HG03439 (cell line): ENCODE results near the gene ZNF107.
"Not testable (repeated sequence)": the region's sequence is repeated elsewhere in the genome, so short reads cannot be mapped to it uniquely, and the experiment has no call there.

Source experiments
- ATAC-seq: cut with Tn5 transposase; IDR thresholded peaks from one replicate; pipeline ENCODE4 v1.9.1; 2021; ENCODE audit warnings: mild to moderate bottlenecking, moderate library complexity; ENCODE audit not compliant: unreplicated experiment

ZNF107 gene

DNA sequence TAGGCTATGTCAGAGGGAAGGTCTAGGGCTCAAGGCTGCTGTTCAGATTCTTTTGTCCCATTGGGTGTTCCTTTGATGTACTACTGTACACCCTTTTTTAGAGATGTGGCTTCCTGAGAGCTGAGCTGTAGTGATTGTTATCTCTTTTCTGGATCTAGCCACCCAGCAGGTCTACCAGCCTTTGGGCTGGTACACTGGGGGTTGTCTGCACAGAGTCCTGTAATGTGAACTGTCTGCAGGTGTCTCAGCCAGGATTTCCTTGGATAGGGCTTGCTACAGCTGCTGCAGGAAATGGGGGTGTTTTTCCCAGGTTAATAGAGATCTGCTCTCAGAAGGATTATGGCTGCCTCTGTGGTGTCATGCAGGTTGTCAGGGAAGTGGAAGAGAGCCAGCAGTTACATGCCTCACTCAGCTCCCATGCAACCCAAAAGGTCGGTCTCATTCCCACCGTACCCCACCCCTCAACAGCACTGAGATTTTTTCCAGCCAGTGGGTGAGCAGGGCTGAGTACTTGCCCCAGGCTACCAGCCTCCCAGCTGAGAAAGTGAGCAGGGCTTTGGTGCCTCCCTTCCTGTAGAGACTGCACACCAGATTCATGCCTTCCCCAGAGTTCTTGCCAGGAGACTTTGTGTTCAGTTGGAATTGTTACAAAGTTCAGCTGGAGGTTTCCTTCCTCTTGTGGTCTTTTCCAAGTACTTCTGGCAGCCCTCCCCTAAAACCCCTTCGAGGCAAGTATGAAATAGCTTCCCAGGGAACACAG, 63.3 kb downstream of the ZNF107 start:
- ATAC-seq, result no peak

DNA sequence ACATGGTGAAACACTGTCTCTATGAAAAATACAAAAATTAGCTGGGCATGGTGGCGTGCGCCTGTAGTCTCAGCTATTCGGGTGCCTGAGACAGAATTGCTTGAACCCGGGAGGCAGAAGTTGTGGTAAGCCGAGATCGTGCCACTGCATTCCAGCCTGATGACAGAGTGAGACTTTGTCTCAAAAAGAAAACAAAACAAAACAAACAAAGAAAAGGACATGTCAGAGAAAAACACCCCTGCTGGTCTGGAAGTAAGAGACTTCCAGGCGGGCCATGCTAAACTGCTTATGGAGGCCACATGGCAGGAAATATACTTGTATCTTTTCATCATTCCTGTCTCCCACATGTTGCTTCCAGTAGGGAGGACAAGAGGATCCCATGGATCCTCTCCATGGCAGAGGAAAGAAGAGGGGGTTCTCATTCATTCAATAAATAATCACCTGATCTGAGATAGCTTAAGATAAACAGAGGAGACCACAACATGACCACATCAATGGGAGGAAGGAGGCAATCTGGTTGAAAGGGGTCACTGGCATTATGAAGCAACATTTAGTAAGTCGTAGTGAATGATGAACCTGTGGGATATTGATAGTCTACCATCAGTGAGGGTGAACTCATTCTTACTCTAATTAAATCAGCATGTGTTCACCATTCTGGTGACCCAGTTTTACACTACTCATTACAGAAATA, 67.8 kb downstream of the ZNF107 start:
- no peak for ATAC-seq

- no peak for ATAC-seq
Observed at GRCh38 chr7:64736575-64736974, 70.6 kb downstream of the ZNF107 start.

DNA sequence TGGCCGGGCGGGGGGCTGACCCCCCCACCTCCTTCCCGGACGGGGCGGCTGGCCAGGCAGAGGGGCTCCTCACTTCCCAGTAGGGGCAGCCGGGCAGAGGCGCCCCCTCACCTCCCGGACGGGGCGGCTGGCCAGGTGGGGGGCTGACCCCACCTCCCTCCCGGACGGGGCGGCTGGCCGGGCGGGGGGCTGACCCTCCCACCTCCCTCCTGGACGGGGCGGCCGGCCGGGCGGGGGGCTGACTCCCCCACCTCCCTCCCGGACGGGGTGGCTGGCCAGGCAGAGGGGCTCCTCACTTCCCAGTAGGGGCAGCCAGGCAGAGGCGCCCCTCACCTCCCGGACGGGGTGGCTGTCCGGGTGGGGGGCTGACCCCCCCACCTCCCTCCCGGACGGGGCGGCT, 72.5 kb downstream of the ZNF107 start:
- not testable (repeated sequence) for ATAC-seq

GRCh38 chr7:64738953-64739352, 73.0 kb downstream of the ZNF107 start:
- not testable (repeated sequence) for ATAC-seq

GRCh38 chr7:64744680-64745079, 78.7 kb downstream of the ZNF107 start:
- ATAC-seq, result no peak

- no peak for ATAC-seq
Observed at GRCh38 chr7:64747802-64748201, 81.9 kb downstream of the ZNF107 start.

DNA sequence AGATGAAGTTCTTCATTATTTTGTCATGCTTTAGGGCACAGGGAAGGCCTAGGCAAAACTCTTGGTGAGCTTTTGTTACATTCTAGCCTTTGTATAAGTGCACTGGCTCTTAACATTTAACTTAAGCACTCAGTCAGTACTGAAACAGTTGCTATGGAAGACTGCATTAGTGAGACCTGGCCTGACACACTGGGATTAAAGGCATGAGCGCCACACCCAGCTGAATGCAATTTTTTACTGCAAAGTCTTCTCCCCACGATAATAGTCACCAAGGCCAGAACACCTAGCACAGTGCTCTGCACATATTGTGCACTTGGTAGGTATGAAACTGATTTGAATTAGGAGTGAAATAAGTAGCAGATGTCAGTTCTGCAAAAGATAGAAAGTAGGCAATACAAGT, 87.1 kb downstream of the ZNF107 start:
- ATAC-seq, result no peak

DNA sequence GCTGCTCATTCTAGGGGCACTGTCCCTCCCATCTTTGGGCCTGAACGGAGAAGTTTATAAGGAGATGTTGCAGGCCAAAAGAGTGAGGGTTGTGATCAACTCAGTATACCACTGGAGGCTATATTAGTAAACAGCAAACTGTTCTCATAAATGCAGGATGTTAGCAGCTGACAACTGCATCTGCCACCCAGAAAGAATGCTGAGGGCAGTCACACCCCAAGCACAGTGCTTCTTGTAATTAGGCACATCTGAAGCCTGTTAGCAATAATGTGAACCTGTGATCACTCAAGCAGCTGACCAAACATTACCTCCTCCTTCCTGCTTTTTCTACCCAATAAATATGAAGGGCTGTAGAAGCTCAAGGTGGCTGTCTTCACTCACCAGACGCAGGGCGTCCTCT, 89.9 kb downstream of the ZNF107 start:
- no peak for ATAC-seq

- ATAC-seq, result no peak
Observed at GRCh38 chr7:64758151-64758550, 92.2 kb downstream of the ZNF107 start.
